OCI-LY1 (cell line): ENCODE measurements around the gene ACTL8.

Experiments used
- H2AFZ ChIP-seq: fragments of 200-600 bp; sonication (generic), shearing (Covaris generic); 2 replicates; pipeline ENCODE4 v1.6.0; 2014; ENCODE audit warnings: antibody characterized with exemption, mild to moderate bottlenecking, low read length
- H3F3A ChIP-seq: fragments of 200-600 bp; sonication (generic), shearing (Covaris generic); 2 replicates; pipeline ENCODE4 v1.6.0; 2014; ENCODE audit warnings: mild to moderate bottlenecking, antibody characterized with exemption, low read length, moderate library complexity; ENCODE audit not compliant: insufficient read depth
- H3K27ac ChIP-seq: fragments of 200-600 bp; sonication (generic); 2 replicates; pipeline ENCODE4 v1.5.1; 2014; ENCODE audit warnings: low read length, mixed run types, mild to moderate bottlenecking, low read depth; ENCODE audit not compliant: poor library complexity, severe bottlenecking
- H3K27me3 ChIP-seq: fragments of 200-600 bp; sonication (generic); 2 replicates; pipeline ENCODE4 v1.6.0; 2014; ENCODE audit warnings: antibody characterized with exemption, mild to moderate bottlenecking, low read length, moderate library complexity; ENCODE audit not compliant: insufficient read depth
- H3K36me3 ChIP-seq: fragments of 200-600 bp; sonication (generic); 2 replicates; pipeline ENCODE4 v1.6.1; 2014; ENCODE audit warnings: mild to moderate bottlenecking, antibody characterized with exemption, low read length, moderate library complexity, mixed read lengths; ENCODE audit not compliant: insufficient read depth
- H3K4me1 ChIP-seq: fragments of 200-600 bp; sonication (generic); 2 replicates; pipeline ENCODE4 v1.5.1; 2014; ENCODE audit warnings: mild to moderate bottlenecking, low read length, moderate library complexity; ENCODE audit not compliant: insufficient read depth, severe bottlenecking
- H3K4me2 ChIP-seq: fragments of 200-600 bp; sonication (generic), shearing (Covaris generic); 2 replicates; pipeline ENCODE4 v1.6.1; 2014; ENCODE audit warnings: low read length
- H3K4me3 ChIP-seq: fragments of 200-600 bp; sonication (generic); 2 replicates; pipeline ENCODE4 v1.5.1; 2014; ENCODE audit warnings: low read length, low read depth, mild to moderate bottlenecking, mixed read lengths; ENCODE audit not compliant: poor library complexity, severe bottlenecking
- H3K79me2 ChIP-seq: fragments of 200-600 bp; shearing (Covaris generic); 2 replicates; pipeline ENCODE4 v1.6.1; 2016; ENCODE audit warnings: mixed run types, low read length, mixed read lengths; ENCODE audit not compliant: insufficient read depth
- H3K9ac ChIP-seq: fragments of 200-600 bp; sonication (generic), shearing (Covaris generic); 2 replicates; pipeline ENCODE4 v1.6.1; 2014; ENCODE audit warnings: mild to moderate bottlenecking, low read length, mixed read lengths
- H3K9me2 ChIP-seq: fragments of 200-600 bp; sonication (generic), shearing (Covaris generic); 2 replicates; pipeline ENCODE4 v1.6.1; 2014; ENCODE audit warnings: low read depth, mild to moderate bottlenecking, low read length, mixed read lengths
- H3K9me3 ChIP-seq: fragments of 200-600 bp; shearing (Covaris generic); 2 replicates; pipeline ENCODE4 v1.6.1; 2014; ENCODE audit warnings: low read length, mixed read lengths
- H4K20me1 ChIP-seq: fragments of 200-600 bp; sonication (generic), shearing (Covaris generic); 2 replicates; pipeline ENCODE4 v1.6.0; 2016; ENCODE audit warnings: mild to moderate bottlenecking, low read length; ENCODE audit not compliant: insufficient read depth
- EZH2 ChIP-seq: fragments of 200-600 bp; sonication (generic), shearing (Covaris generic); IDR thresholded peaks from 2 replicates; pipeline ENCODE4 v1.8.0; 2017; ENCODE audit warnings: borderline replicate concordance, mixed run types, mild to moderate bottlenecking, antibody characterized with exemption, low read length, moderate library complexity, mixed read lengths
- TF ChIP-seq, protein P1 (sequence below): fragments of 200-600 bp; sonication (generic), shearing (Covaris generic); IDR thresholded peaks from 2 replicates; pipeline ENCODE4 v1.5.1; 2017; ENCODE audit warnings: mild to moderate bottlenecking, antibody characterized with exemption, low read length, moderate library complexity, mixed read lengths

The ACTL8 gene

DNA sequence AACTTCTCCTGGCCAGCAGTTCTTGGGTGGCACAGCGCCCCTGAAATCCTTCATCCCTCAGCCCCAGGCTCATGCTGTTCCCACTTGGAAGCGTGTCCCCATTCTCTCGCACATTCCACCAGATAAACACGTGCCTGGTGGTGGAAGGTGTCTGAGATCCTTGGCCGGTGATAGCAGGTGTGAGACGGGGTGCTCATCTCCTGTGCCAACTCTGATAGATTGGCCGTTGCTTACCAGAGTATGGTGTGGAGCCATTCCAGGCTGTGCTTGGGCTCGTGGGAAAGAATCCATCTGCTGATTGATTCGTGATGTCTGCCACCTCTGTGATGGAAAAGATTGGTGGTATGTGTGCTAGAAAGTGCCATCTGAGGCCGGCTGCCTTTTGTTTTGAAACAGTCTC, 22.2 kb downstream of the ACTL8 start:
- Histone ChIP-seq H3K27ac (no peak overlapping the region), H3K27me3 (no peaks in the 10 kb centered on the region), H3K9me3 (no peaks in the 10 kb centered on the region), H3K9ac (no peak overlapping the region), H3K4me3 (no peak overlapping the region), H3K9me2 (no peaks in the 10 kb centered on the region), H3K4me2 (no peak overlapping the region), H3F3A (no peaks in the 10 kb centered on the region), H4K20me1 (no peaks in the 10 kb centered on the region), H3K36me3 (no peaks in the 10 kb centered on the region), H3K4me1 (no peaks in the 10 kb centered on the region), H3K79me2 (no peaks in the 10 kb centered on the region), H2AFZ (no peak overlapping the region)
- TF ChIP-seq EZH2 = no peak
- TF ChIP-seq, protein P1, sequence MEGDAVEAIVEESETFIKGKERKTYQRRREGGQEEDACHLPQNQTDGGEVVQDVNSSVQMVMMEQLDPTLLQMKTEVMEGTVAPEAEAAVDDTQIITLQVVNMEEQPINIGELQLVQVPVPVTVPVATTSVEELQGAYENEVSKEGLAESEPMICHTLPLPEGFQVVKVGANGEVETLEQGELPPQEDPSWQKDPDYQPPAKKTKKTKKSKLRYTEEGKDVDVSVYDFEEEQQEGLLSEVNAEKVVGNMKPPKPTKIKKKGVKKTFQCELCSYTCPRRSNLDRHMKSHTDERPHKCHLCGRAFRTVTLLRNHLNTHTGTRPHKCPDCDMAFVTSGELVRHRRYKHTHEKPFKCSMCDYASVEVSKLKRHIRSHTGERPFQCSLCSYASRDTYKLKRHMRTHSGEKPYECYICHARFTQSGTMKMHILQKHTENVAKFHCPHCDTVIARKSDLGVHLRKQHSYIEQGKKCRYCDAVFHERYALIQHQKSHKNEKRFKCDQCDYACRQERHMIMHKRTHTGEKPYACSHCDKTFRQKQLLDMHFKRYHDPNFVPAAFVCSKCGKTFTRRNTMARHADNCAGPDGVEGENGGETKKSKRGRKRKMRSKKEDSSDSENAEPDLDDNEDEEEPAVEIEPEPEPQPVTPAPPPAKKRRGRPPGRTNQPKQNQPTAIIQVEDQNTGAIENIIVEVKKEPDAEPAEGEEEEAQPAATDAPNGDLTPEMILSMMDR = no peak

DNA sequence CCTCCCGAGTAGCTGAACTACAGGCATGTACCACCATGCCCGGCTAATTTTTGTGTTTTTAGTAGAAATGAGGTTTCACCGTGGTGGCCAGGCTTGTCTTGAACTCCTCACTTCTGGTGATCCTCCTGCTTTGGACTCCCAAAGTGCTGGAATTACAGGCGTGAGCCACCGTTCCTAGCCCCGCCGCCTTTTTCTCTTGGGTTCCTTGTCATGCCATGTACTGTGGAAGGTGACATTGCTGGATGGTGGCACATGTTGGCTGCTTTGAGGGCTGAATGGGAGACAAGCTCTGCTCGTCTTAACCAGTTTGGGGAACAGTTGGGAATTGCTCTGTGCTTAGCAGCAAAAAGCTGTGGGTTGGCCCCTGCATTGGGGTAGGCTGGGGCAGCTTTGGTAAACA, 22.7 kb downstream of the ACTL8 start:
- Histone ChIP-seq H3K4me2 (no peak overlapping the region), H3K9ac (no peak overlapping the region), H3K9me2 (no peaks in the 10 kb centered on the region), H3K9me3 (no peaks in the 10 kb centered on the region), H3K27ac (no peak overlapping the region), H3K4me3 (no peak overlapping the region), H2AFZ (no peak overlapping the region), H3K36me3 (no peaks in the 10 kb centered on the region), H4K20me1 (no peaks in the 10 kb centered on the region), H3K79me2 (no peaks in the 10 kb centered on the region), H3F3A (no peaks in the 10 kb centered on the region), H3K27me3 (no peaks in the 10 kb centered on the region), H3K4me1 (no peaks in the 10 kb centered on the region)
- TF ChIP-seq, protein P1 = no peak
- no peak for TF ChIP-seq EZH2

DNA sequence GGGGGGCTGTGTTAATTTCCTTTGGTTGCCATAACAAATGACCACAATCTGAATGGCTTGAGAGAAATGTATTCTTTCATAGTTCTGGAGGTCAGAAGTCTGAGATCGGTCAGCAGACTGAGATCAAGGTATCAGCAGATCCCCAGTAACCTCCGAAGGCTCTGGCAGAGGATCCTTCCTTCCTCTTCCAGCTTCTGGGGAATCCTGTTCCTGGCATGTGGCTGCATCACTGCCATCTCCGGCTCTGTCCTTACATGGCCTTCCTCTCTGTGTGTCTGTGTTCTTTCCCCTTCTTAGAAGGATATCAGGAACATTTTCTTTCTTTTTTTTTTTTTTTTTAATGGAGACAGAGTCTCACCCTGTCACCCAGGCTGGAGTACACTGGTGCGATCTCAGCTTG, 25.8 kb downstream of the ACTL8 start:
- no peaks in the 10 kb centered on the region for H3K9me3 ChIP-seq
- H4K20me1 ChIP-seq = no peaks in the 10 kb centered on the region
- no peaks in the 10 kb centered on the region for H3K9me2 ChIP-seq
- no peak overlapping the region for H3K27ac ChIP-seq
- no peaks in the 10 kb centered on the region for H3K27me3 ChIP-seq
- H3K9ac ChIP-seq = no peak overlapping the region
- no peaks in the 10 kb centered on the region for H3F3A ChIP-seq
- H2AFZ ChIP-seq = no peak overlapping the region
- no peaks in the 10 kb centered on the region for H3K36me3 ChIP-seq
- H3K4me3 ChIP-seq = no peak overlapping the region
- H3K4me1 ChIP-seq = no peaks in the 10 kb centered on the region
- no peak for TF ChIP-seq EZH2
- TF ChIP-seq, protein P1 = no peak
- no peaks in the 10 kb centered on the region for H3K79me2 ChIP-seq
- H3K4me2 ChIP-seq = no peak overlapping the region
